GM10266 (cell line): ENCODE data around the gene TST.
A peak's percentile ranks its signal among the peaks of the same experiment; 100 is the strongest.

Source experiments
- DNase-seq: peaks from one replicate; pipeline ENCODE4 v3.0.0; 2012; ENCODE audit errors: extremely low spot score
- TF ChIP-seq, protein P1 (sequence below): IDR thresholded peaks from 2 replicates; pipeline ENCODE4 v1.5.1; 2012; ENCODE audit warnings: mild to moderate bottlenecking, low read depth; ENCODE audit not compliant: control insufficient read depth, insufficient read depth; ENCODE audit errors: missing control alignments

Gene TST

DNA sequence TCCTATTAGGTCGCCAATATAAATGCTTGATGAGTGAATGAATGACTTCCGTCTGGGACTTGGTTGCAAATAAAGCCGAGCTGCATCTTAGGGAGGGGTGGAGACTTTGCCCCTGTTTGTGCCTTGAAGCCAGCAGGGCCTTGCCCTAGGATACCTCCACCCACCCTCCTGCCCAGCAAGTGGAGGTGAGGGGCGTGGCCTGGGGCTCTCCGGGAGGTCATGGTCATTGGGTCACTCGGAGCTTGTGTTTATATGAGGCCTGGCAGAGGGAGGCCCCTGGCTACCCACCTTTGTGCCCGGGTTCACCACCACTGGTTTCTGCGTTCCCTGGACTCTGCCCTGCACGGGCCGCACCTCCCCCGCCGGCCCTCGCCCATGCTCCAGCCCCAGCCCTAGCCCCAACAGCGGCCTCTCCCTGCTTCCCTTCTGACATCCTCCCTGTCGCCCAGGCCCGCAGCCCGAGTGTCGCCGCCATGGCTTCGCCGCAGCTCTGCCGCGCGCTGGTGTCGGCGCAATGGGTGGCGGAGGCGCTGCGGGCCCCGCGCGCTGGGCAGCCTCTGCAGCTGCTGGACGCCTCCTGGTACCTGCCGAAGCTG lies 4.6 kb upstream of the TST start:
- DNase-seq = no peak
- TF ChIP-seq, protein P1, sequence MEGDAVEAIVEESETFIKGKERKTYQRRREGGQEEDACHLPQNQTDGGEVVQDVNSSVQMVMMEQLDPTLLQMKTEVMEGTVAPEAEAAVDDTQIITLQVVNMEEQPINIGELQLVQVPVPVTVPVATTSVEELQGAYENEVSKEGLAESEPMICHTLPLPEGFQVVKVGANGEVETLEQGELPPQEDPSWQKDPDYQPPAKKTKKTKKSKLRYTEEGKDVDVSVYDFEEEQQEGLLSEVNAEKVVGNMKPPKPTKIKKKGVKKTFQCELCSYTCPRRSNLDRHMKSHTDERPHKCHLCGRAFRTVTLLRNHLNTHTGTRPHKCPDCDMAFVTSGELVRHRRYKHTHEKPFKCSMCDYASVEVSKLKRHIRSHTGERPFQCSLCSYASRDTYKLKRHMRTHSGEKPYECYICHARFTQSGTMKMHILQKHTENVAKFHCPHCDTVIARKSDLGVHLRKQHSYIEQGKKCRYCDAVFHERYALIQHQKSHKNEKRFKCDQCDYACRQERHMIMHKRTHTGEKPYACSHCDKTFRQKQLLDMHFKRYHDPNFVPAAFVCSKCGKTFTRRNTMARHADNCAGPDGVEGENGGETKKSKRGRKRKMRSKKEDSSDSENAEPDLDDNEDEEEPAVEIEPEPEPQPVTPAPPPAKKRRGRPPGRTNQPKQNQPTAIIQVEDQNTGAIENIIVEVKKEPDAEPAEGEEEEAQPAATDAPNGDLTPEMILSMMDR = no peak

DNA sequence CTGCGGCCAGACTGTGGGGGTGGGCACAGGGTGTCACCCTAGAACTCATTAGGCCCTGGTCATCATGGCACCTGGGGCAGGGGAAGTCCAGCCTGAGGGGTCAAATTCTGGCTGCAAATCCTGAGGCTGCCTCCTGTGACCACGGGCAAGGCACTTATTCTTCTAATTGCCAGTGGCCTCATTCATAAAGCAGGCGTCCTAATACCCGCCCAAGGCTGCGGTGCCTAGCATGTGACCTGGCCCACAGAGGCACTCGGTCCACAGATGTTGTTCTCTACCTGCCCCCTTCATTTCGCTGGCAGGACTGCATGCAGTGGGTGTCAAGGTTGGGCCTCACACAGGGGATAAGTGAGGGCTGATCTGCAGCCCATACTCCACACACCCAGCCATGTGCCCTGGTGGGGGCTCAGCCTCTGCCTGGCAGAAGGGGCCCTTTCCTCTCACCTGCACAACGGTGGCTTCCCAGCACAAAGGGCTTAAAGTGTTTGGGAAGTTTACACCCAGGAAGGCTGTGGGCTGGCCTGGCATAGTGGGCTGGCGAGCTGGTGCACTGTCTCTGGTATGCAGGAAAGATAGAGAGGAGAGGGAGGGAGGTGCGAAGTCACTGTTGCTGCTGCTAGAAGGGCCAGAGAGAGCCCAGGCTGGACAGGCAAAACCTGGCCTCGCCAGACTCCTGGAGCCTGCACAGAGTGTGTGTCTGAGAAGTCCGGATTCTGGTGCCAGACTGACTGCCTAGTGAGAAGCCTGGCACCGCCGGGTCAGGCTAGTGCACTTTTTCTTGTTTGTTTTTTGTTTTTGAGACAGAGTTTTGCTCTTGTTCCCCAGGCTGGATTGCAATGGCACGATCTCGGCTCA lies 3.5 kb upstream of the TST start:
- no peak for DNase-seq
- TF ChIP-seq, protein P1 = no peak

DNA sequence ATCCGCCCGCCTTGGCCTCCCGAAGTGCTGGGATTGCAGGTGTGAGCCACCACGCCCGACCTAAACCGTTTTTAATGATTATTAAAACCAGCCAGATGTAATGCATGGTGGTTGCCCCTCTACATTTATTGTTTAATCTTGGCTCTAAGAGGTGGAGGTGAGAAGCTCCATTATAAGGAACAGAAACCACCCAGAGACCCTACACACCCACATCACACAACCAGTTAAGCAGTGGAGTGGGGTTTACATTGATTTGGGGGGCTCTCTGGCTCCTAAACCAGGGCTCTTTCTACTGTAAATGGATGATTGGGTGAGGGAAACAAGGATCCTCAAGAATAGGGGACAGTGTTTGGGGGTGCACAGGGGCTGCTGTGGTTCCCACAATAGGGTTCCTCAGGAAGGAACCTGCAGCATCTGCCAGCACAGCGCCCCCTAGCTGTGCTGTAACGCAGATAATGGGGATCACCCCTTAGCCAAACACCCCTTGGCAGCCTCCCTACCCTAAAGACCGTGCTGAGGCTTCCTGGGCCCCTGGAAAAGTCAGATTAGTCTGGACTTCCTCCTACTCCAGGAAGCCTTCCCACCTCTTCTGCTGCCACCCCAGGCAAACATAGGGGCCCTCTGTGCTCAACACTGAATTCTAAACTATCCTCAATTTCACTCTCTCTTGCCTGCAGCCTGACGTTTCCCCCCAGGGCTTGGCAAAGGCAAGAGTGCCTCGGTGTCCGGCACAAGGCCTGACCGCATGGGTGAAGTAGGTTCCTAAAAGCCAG lies 2.6 kb upstream of the TST start:
- peak; percentile 88 for DNase-seq
- TF ChIP-seq, protein P1 = peak; percentile 86

DNA sequence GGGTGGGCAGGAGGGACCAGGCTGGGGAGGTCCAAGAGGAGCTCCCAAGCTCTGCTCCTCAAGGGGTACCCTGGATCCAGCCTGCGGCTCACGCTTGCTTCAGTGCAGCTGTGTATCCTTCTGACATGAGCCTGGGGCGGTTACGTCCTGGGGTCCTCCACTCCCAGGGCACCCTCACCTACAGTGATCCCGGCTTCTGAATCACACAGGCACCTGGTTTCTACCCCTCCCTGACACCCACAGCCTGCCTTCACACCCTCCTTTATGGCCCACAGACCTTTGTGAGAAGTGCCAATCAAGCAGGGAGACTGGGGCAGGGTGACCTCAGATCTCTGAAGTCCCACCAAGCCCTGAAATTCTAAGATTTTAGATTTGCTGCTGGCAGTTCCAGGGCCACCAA lies 1.8 kb upstream of the TST start:
- no peak for DNase-seq
- TF ChIP-seq, protein P1 = no peak

DNA sequence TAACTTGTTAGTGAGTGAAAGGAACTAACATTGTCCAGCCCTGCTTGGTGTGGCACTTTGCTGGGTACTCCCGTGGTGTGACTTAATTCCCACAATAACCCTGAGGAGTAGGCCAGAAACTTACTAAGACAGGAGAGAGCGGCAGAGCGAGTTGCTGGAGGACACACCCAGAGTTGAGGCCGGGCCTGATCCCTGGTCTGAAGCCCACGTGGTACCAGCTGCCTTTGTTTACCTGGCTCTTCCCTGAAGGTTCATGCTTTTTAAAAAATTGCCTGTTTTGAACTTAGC lies 889 bp upstream of the TST start:
- no peak for DNase-seq
- TF ChIP-seq, protein P1 = no peak

DNA sequence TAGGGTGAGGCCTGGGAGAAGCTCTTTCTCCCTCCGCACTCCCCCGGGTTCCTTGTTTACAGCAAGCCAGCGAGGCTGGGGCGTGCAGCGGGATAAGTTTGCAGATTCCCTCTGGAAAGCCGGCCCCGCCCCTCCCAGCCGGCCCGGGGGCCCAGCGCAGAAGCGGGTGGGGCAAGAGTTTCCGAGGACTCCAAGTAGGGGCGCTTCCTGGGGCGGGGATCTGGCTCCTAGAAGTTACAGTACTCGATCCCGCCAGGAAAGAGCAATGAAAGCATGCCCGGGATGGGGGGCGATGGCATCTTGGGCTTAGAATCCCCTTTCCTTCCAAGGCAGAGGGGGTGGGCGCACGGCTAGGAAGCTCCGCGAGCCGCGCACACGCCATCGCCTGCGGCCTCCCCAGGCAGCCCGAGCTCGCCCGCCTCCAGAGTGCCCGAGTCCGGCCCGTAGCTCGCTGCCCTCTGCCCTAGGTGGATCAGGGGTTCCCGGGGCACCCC lies 385 bp downstream of the TST start:
- DNase-seq = no peak

More for the DNA sequence above, 385 bp downstream of the TST start:
- TF ChIP-seq, protein P1 = no peak
